Activated T-helper 17 cell treated with anti-CD3 and anti-CD28 coated beads, Interleukin-2, amount 50 U/mL, for 72 hours (primary cell): ENCODE results near the gene KLHL42. TPM values are rescaled to one million over a fixed set of nuclear protein-coding genes. Genes with fewer than 3 reads are reported as not detected.
"Not testable (repeated sequence)": the region's sequence is repeated elsewhere in the genome, so short reads cannot be mapped to it uniquely, and the experiment has no call there.

ENCODE experiments used
- ATAC-seq: fragments of 150-1000 bp; cut with Tn5 transposase; replicated peaks from 2 replicates; pipeline ENCODE4 v1.10.0; 2021; ENCODE audit warnings: mild to moderate bottlenecking, moderate library complexity
- H3K27ac Mint-ChIP-seq: one replicate; pipeline ENCODE4 v1.8.0; 2022; ENCODE audit warnings: mixed read lengths
- H3K27me3 Mint-ChIP-seq: one replicate; pipeline ENCODE4 v1.8.0; 2022; ENCODE audit warnings: mixed read lengths
- H3K36me3 Mint-ChIP-seq: one replicate; pipeline ENCODE4 v1.8.0; 2022; ENCODE audit warnings: low read depth, mild to moderate bottlenecking, mixed read lengths
- H3K4me1 Mint-ChIP-seq: one replicate; pipeline ENCODE4 v1.8.0; 2022; ENCODE audit warnings: mixed read lengths
- H3K4me3 Mint-ChIP-seq: one replicate; pipeline ENCODE4 v1.8.0; 2022; ENCODE audit warnings: mild to moderate bottlenecking, mixed read lengths
- H3K9me3 Mint-ChIP-seq: one replicate; pipeline ENCODE4 v1.8.0; 2022; ENCODE audit warnings: mixed read lengths
- total RNA-seq, 2 donors: library from RNA; stranded (reverse); gene quantifications; one replicate each; pipeline ENCODE4 v1.2.3, GENCODE V29; 2022

KLHL42 gene
- total RNA-seq, 2 donors from 2014 or later: 9.6 to 12.2 TPM

DNA sequence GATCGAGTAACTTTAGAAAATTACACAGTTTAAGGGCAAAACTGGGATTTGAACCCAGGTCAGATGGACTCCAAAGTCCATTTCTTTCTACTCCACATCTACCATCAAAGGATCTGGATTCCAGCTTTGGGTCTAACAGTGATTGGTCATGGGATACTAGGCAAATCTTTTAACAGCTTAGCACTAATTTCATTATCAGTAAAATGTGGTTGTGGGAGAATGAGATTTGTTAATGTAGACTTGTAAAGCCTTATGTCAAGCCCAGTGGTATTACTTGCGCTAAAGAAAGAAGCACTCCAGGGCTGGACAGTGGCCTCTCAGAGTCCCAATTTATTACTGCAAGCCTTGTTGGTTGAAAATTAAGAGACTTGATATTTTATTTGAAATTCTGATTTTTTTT is 65.2 kb downstream of the KLHL42 start:
- Mint-ChIP-seq H3K36me3 (no peaks in the 10 kb centered on the region), H3K27me3 (peaks cover 3% of the 10 kb centered on the region), H3K4me1 (no peaks in the 10 kb centered on the region), H3K27ac (no peak overlapping the region), H3K9me3 (no peaks in the 10 kb centered on the region), H3K4me3 (no peak overlapping the region)
- ATAC-seq: no peak

DNA sequence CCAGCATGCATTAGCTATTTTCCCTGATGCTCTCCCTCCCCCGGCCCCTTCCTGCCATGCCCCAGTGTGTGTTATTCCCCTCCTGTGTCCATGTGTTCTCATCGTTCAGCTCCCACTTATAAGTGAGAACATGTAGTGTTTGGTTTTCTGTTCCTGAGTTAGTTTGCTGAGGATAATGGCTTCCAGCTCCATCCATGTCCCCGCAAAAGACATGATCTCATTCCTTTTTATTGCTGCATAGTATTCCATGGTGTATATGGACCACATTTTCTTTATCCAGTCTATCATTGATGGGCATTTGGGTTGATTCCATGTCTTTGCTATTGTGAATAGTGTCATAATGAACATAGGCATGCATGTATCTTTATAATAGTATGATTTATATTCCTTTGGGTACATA is 65.7 kb downstream of the KLHL42 start:
- not testable (repeated sequence) for ATAC-seq, H3K9me3 Mint-ChIP-seq, H3K4me3 Mint-ChIP-seq, H3K36me3 Mint-ChIP-seq, H3K27ac Mint-ChIP-seq, H3K27me3 Mint-ChIP-seq, H3K4me1 Mint-ChIP-seq

DNA sequence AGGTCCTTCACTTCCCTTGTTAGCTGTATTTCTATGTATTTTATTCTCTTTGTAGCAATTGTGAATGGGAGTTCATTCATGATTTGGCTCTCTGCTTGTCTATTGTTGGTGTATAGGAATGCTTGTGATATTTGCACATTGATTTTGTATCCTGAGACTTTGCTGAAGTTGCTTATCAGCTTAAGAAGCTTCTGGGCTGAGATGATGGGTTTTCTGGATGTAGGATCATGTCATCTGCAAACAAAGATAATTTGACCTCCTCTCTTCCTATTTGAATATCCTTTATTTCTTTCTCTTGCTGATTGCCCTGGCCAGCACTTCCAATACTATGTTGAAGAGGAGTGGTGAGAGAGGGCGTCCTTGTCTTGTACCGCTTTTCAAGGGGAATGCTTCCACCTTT is 67.3 kb downstream of the KLHL42 start:
- H3K27me3 Mint-ChIP-seq, H3K4me3 Mint-ChIP-seq, H3K36me3 Mint-ChIP-seq, H3K9me3 Mint-ChIP-seq, ATAC-seq, H3K27ac Mint-ChIP-seq, H3K4me1 Mint-ChIP-seq: not testable (repeated sequence)

DNA sequence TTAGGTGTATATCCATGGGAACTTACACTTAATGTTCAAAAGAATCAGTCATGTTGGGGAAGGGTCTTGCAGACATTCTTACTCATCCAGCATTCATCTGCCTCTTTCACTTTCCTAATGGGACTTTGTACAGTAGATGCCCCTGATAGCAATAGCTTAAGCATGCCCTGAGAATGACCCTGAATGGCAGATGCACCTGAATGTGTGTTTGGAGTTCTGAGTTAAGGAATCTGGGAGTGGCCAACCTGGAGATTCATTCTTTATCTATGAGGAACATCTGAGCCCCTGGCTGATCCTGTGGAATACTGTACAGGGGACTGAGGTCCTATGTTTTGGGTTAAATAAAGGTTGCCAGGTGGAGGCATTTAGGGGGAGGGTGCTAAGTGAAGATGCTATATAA is 71.3 kb downstream of the KLHL42 start:
- H3K9me3 Mint-ChIP-seq: no peaks in the 10 kb centered on the region
- ATAC-seq: no peak
- H3K27ac Mint-ChIP-seq: no peak overlapping the region
- no peak overlapping the region for H3K4me3 Mint-ChIP-seq
- H3K27me3 Mint-ChIP-seq: peaks cover 10% of the 10 kb centered on the region
- no peaks in the 10 kb centered on the region for H3K4me1 Mint-ChIP-seq
- H3K36me3 Mint-ChIP-seq: no peaks in the 10 kb centered on the region

DNA sequence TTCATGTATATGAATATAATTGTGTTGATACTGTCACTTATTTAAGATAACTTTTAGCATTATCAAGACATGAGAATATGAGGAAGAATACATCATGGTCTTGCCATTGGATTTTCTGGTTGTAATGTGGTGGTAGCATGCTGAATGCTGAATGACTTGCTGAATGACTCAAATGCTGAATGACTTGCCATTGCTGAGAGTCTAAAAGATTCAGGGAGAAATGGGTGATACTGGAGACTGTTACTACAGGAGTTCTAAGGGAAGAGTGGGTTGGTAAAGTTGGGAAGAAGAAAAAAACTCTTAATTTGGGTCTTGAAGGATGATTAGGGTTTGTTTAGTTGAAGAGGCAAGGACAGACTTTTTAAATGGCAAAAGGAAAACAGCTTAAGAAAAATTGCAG is 72.1 kb downstream of the KLHL42 start:
- no peak for ATAC-seq
- H3K4me1 Mint-ChIP-seq: no peaks in the 10 kb centered on the region
- no peaks in the 10 kb centered on the region for H3K9me3 Mint-ChIP-seq
- H3K27me3 Mint-ChIP-seq: peaks cover 12% of the 10 kb centered on the region
- no peak overlapping the region for H3K4me3 Mint-ChIP-seq
- H3K27ac Mint-ChIP-seq: no peak overlapping the region
- H3K36me3 Mint-ChIP-seq: no peaks in the 10 kb centered on the region

Other genes starting within 250 kb of the KLHL42 start
- gene REP15, start 83.8 kb upstream of the KLHL42 start, total RNA-seq: under 1 TPM in 1 of 2 donors, not detected in 1; 0.24 TPM
- gene MRPS35, start 69.4 kb upstream of the KLHL42 start, total RNA-seq: 10 to 100 TPM; 33.9 to 54.0 TPM
- gene MANSC4, start within 50 bp of the KLHL42 start, total RNA-seq: not detected
- gene PTHLH, start 192.5 kb downstream of the KLHL42 start, total RNA-seq: not detected